GM12878 (cell line): ENCODE results near the gene CCDC110. TPM values are rescaled to one million over a fixed set of nuclear protein-coding genes. Genes with fewer than 3 reads are reported as not detected.
A peak's percentile ranks its signal among the peaks of the same experiment; 100 is the strongest.

Experiments
- ATAC-seq: fragments of 200-7000 bp; cut with Tn5 transposase; 3 replicates; pipeline ENCODE4 v1.9.1; 2020; ENCODE audit warnings: mild to moderate bottlenecking, moderate library complexity
- BruUV-seq: library from RNA; stranded (reverse); fragments of 400-500 nt; replicated peaks from 2 replicates; lab custom pipeline; 2021; lab: Mats Ljungman, UMichigan
- CTCF ChIA-PET: fragments of 300-600 bp; sonication (Branson Sonifier 250); formaldehyde crosslinking; extraction: SDS; loops from one replicate; lab custom pipeline; 2021; ENCODE audit warnings: inconsistent platforms; lab: Yijun Ruan, JAX
- POLR2A ChIA-PET: fragments of 350-600 bp; formaldehyde crosslinking; extraction: SDS; loops from one replicate; lab custom pipeline; 2021; ENCODE audit warnings: inconsistent platforms; lab: Charles Lee
- RAD21 ChIA-PET: fragments of 300-600 bp; sonication (Branson Sonifier 250); formaldehyde crosslinking; loops from one replicate; lab custom pipeline; 2023; ENCODE audit warnings: antibody characterized with exemption; ENCODE audit not compliant: unreplicated experiment; lab: Charles Lee
- SMC1A ChIA-PET: fragments of 300-600 bp; sonication (Branson Sonifier 250); formaldehyde crosslinking; loops from one replicate; lab custom pipeline; 2023; ENCODE audit not compliant: unreplicated experiment, uncharacterized antibody; lab: Charles Lee
- DNase-seq: peaks from one replicate; pipeline ENCODE4 v3.0.0-alpha.2; 2011; ENCODE audit warnings: low read depth, low spot score
- FAIRE-seq: peaks from 3 replicates; lab custom pipeline; 2011; peaks lifted over from hg19 to GRCh38; lab: Jason Lieb, UNC
- H2AFZ ChIP-seq: 2 replicates; pipeline ENCODE4 v1.6.0; 2011; ENCODE audit warnings: low read depth, low read length, control low read depth; ENCODE audit not compliant: control insufficient read depth
- H3K27ac ChIP-seq: 2 replicates; pipeline ENCODE4 v1.5.1; 2011; ENCODE audit warnings: control low read depth; ENCODE audit not compliant: control insufficient read depth, insufficient read depth
- H3K27me3 ChIP-seq, 2 experiments: replicated peaks in 1 of 2; 2 replicates each; pipeline versions ENCODE4 v1.6.0 to v1.6.1; 2011; ENCODE audit warnings: low read length in 1 of 2; ENCODE audit not compliant: control insufficient read depth in 2 of 2, insufficient read depth in 2 of 2
- H3K36me3 ChIP-seq, 2 experiments: 2 replicates each; pipeline ENCODE4 v1.5.1; 2011; ENCODE audit warnings: low read length in 1 of 2; ENCODE audit not compliant: control insufficient read depth in 2 of 2, insufficient read depth in 2 of 2
- H3K4me1 ChIP-seq: 2 replicates; pipeline ENCODE4 v1.6.1; 2011; ENCODE audit warnings: mild to moderate bottlenecking, low read length, moderate library complexity, mixed read lengths; ENCODE audit not compliant: control insufficient read depth, insufficient read depth
- H3K4me2 ChIP-seq: 2 replicates; pipeline ENCODE4 v1.6.0; 2011; ENCODE audit warnings: control low read depth; ENCODE audit not compliant: control insufficient read depth, insufficient read depth
- H3K4me3 ChIP-seq: fragments of 200-600 bp; sonication (generic); 2 replicates; pipeline ENCODE4 v1.5.1; 2016
- H3K79me2 ChIP-seq: 2 replicates; pipeline ENCODE4 v1.6.0; 2011; ENCODE audit warnings: low read length; ENCODE audit not compliant: control insufficient read depth, insufficient read depth
- H3K9ac ChIP-seq: 2 replicates; pipeline ENCODE4 v1.8.0; 2011; ENCODE audit warnings: low read length, control low read depth, mixed read lengths; ENCODE audit not compliant: control insufficient read depth, insufficient read depth
- H3K9me3 ChIP-seq: replicated peaks from 3 replicates; pipeline ENCODE4 v1.5.1; 2011; ENCODE audit warnings: mild to moderate bottlenecking, low read length; ENCODE audit not compliant: control insufficient read depth, insufficient read depth
- H4K20me1 ChIP-seq: 2 replicates; pipeline ENCODE4 v1.6.0; 2011; ENCODE audit not compliant: control insufficient read depth, insufficient read depth
- EP300 ChIP-seq, 2 experiments: fragments of 150-350 bp in 1 of 2; IDR thresholded peaks; 2 replicates each; pipeline ENCODE4 v1.6.1; 2011 to 2012; ENCODE audit warnings: low read depth in 2 of 2, low read length in 2 of 2, borderline replicate concordance in 1 of 2, improper control_type of control experiment in 1 of 2, inconsistent platforms in 1 of 2; ENCODE audit not compliant: control insufficient read depth in 1 of 2
- EZH2 ChIP-seq: IDR thresholded peaks from 2 replicates; pipeline ENCODE4 v1.6.1; 2012; ENCODE audit warnings: low read depth, mild to moderate bottlenecking, control low read depth, inconsistent platforms, low read length, borderline replicate concordance; ENCODE audit not compliant: control insufficient read depth
- NFXL1 ChIP-seq: fragments of 450-650 bp; IDR thresholded peaks from 2 replicates; pipeline ENCODE4 v1.6.1; 2017; ENCODE audit warnings: antibody characterized with exemption, mild to moderate bottlenecking, borderline replicate concordance
- NKRF ChIP-seq: fragments of 450-650 bp; conservative IDR thresholded peaks from 2 replicates; pipeline ENCODE4 v1.6.1; 2017; ENCODE audit warnings: mild to moderate bottlenecking, moderate library complexity
- NR2C2 ChIP-seq: IDR thresholded peaks from 2 replicates; pipeline ENCODE4 v1.6.1; 2011; ENCODE audit warnings: borderline replicate concordance, low read depth; ENCODE audit not compliant: control insufficient read depth, insufficient read length
- PAX5 ChIP-seq: IDR thresholded peaks from 2 replicates; pipeline ENCODE4 v1.6.1; 2011; ENCODE audit warnings: low read depth, low read length, borderline replicate concordance
- RAD21 ChIP-seq: IDR thresholded peaks from 2 replicates; pipeline ENCODE4 v1.6.1; 2011; ENCODE audit warnings: mild to moderate bottlenecking, low read depth, low read length, moderate library complexity; ENCODE audit not compliant: insufficient read depth
- RUNX3 ChIP-seq: IDR thresholded peaks from 2 replicates; pipeline ENCODE4 v1.6.1; 2012; ENCODE audit warnings: low read length, inconsistent platforms
- SIN3A ChIP-seq: IDR thresholded peaks from 2 replicates; pipeline ENCODE4 v1.6.1; 2012; ENCODE audit warnings: low read depth, low read length, improper control_type of control experiment
- STAT3 ChIP-seq: IDR thresholded peaks from 2 replicates; pipeline ENCODE4 v1.6.1; 2011; ENCODE audit warnings: low read depth, low read length, improper control_type of control experiment
- TCF3 ChIP-seq: IDR thresholded peaks from 2 replicates; pipeline ENCODE4 v1.6.1; 2012; ENCODE audit warnings: low read depth, mild to moderate bottlenecking, low read length, borderline replicate concordance; ENCODE audit not compliant: insufficient read depth
- ZNF384 ChIP-seq: IDR thresholded peaks from 2 replicates; pipeline ENCODE4 v1.6.1; 2012; ENCODE audit warnings: low read depth, mild to moderate bottlenecking, low read length, improper control_type of control experiment, borderline replicate concordance
- WGBS: methylation state at CpG from one replicate; pipeline ENCODE4 v1.1.6; 2016; ENCODE audit warnings: low lambda C conversion rate; ENCODE audit not compliant: insufficient replicate concordance, insufficient coverage; ENCODE audit errors: missing lambda C conversion rate; 5-methylcytosine and 5-hydroxymethylcytosine counted together
- in situ Hi-C: fragments of 300-500 bp; cut with MboI; formaldehyde crosslinking; loops from 9 replicates; pipeline ENCODE4 v1.14.3; 2018; ENCODE audit warnings: mixed read lengths
- intact Hi-C: fragments of 100-400 bp; cut with micrococcal nuclease; formaldehyde crosslinking; loops from one replicate; pipeline ENCODE4 v1.14.2; 2022; ENCODE audit not compliant: unreplicated experiment
- polyA plus RNA-seq, 11 experiments: library from polyadenylated mRNA; depleted of rRNA in 4 of 11; unstranded in 6 of 11; stranded (reverse) in 5 of 11; fragments of >200 nt; fragmentation: Nextera tagmentation in 4 of 11; fragmentation: Illumina TruSeq in 1 of 11; extraction: Ambion mirVana in 4 of 11; extraction: Trizol in 1 of 11; gene quantifications; 1 replicate in 1 of 11; 2 replicates in 10 of 11; pipeline versions ENCODE4 v1.2.1 to v1.2.3, GENCODE V29; 2011 to 2016; ENCODE audit warnings: inconsistent platforms in 2 of 11, missing spikeins in 2 of 11, low read depth in 1 of 11
- total RNA-seq, 4 experiments: library from RNA; depleted of rRNA in 3 of 4; stranded (reverse); fragments of >200 nt in 3 of 4; fragmentation: Illumina TruSeq in 1 of 4; extraction: Trizol in 1 of 4; gene quantifications; 2 replicates each; pipeline versions ENCODE4 v1.2.1 to v1.2.3, GENCODE V29; 2013 to 2021

The CCDC110 gene
- total and polyA plus RNA-seq, 10 of the 15 experiments (the other 5 are each of a cell fraction or from before 2014, with no cell fraction given): 0.85 to 3.1 (median 2.1) TPM; not detected in 1

- intact Hi-C loops: loop anchor here (1.0 to 10.0 kb wide), 3 partner anchors 76 to 554 kb away; partner anchors contain the start of gene LRP2BP
- ChIA-PET RAD21 (no interaction called here), POLR2A (no interaction called here), SMC1A (no interaction called here), CTCF (no interaction called here)
- Histone ChIP-seq H3K9me3 (no peaks in the 10 kb centered on the region; the same call in 2 of the 3 replicates), H3K9ac (peak overlapping the region; percentile 40; the same call in 1 of the 2 replicates), H3K4me2 (peak overlapping the region; percentile 83), H3K27ac (no peak overlapping the region), H3K4me1 (peaks cover 13% of the 10 kb centered on the region), H3K4me3 (peak overlapping the region; percentile 74), H2AFZ (peak overlapping the region; percentile 98), H4K20me1 (no peaks in the 10 kb centered on the region), H3K36me3 (no peaks in the 10 kb centered on the region), H3K79me2 (no peaks in the 10 kb centered on the region; the same call in none of the 2 replicates), H3K27me3 (peaks cover 0 to 2% of the 10 kb centered on the region in 2 experiments; a peak in 1 of 4 replicates)
- WGBS: 1% methylated on average over 35 of the region's 41 CpGs
- DNase-seq (no peak), ATAC-seq (peak; percentile 10), FAIRE-seq (peak; percentile 86)
- peak; percentile 78 for TF ChIP-seq PAX5
- no peak for TF ChIP-seq EZH2
- in situ Hi-C loops: no loop called here
- no TSS peak for BruUV-seq
Observed at GRCh38 chr4:185470501-185471195, 885 bp downstream of the CCDC110 start.

- Histone ChIP-seq H3K4me1 (peaks cover 13% of the 10 kb centered on the region), H3K27me3 (peaks cover 0 to 2% of the 10 kb centered on the region in 2 experiments; a peak in 1 of 4 replicates), H2AFZ (no peak overlapping the region), H4K20me1 (no peaks in the 10 kb centered on the region), H3K36me3 (no peaks in the 10 kb centered on the region), H3K4me2 (peak overlapping the region; percentile 83), H3K4me3 (no peak overlapping the region), H3K9me3 (no peaks in the 10 kb centered on the region; the same call in 2 of the 3 replicates), H3K79me2 (no peaks in the 10 kb centered on the region; the same call in none of the 2 replicates), H3K9ac (no peak overlapping the region), H3K27ac (no peak overlapping the region)
- FAIRE-seq (no peak), ATAC-seq (no peak), DNase-seq (no peak)
- BruUV-seq: no TSS peak
- in situ Hi-C loops: no loop called here
- 80% methylated on average over 9 of the region's 9 CpGs for WGBS
- CTCF ChIA-PET: no interaction called here
- RAD21 ChIA-PET: no interaction called here
- SMC1A ChIA-PET: no interaction called here
- POLR2A ChIA-PET: interaction anchor here (0.5 kb wide), 1 partner anchor 75 kb away, joined by 3 read pairs; no protein-coding TSS in a partner anchor
- intact Hi-C loops: loop anchor here (2.0 to 10.0 kb wide), 2 partner anchors 75 to 555 kb away; partner anchors contain the start of gene LRP2BP
- no peak for TF ChIP-seq TCF3
- TF ChIP-seq EP300 (IDR thresholded peaks at IDR 0.05; ENCODE audit: borderline replicate concordance in 1 of 2, control insufficient read depth in 1 of 2, low read depth in 2 of 2, low read length in 2 of 2): no peak
- TF ChIP-seq NR2C2: no peak
- TF ChIP-seq RAD21: no peak
- no peak for TF ChIP-seq NFXL1
- no peak for TF ChIP-seq NKRF
- no peak for TF ChIP-seq RUNX3
- TF ChIP-seq ZNF384: no peak
- no peak for TF ChIP-seq STAT3
- no peak for TF ChIP-seq SIN3A
Observed at GRCh38 chr4:185469580-185470154, 1.9 kb downstream of the CCDC110 start.
